NCI-H187 (cell line): ENCODE measurements around the gene ZNF254.
"Not testable (repeated sequence)": the region's sequence is repeated elsewhere in the genome, so short reads cannot be mapped to it uniquely, and the experiment has no call there.

Source experiments
- DNase-seq, 2 experiments: peaks; one replicate each; lab custom pipeline; 2025; lab: John Stamatoyannopoulos, UW

Gene ZNF254

GRCh38 chr19:24072720-24073119 is 14.3 kb upstream of the ZNF254 start:
- no peak for DNase-seq

GRCh38 chr19:24073807-24074206 is 13.2 kb upstream of the ZNF254 start:
- DNase-seq: no peak

GRCh38 chr19:24074720-24075454 is 12.1 kb upstream of the ZNF254 start:
- DNase-seq: no peak

- DNase-seq: not testable (repeated sequence)
These were observed 11.5 kb upstream of the ZNF254 start for GRCh38 chr19:24075530-24075929.

- DNase-seq: no peak
These were observed 8.3 kb upstream of the ZNF254 start for GRCh38 chr19:24078680-24079079.

GRCh38 chr19:24081056-24081455 is 5.9 kb upstream of the ZNF254 start:
- no peak for DNase-seq

- no peak for DNase-seq
These were observed 11.4 kb downstream of the ZNF254 start for GRCh38 chr19:24098359-24098758.

GRCh38 chr19:24099829-24100228 is 12.8 kb downstream of the ZNF254 start:
- no peak for DNase-seq

- DNase-seq: not testable (repeated sequence)
These were observed 13.6 kb downstream of the ZNF254 start for GRCh38 chr19:24100597-24100996.

GRCh38 chr19:24101459-24102115 is 14.6 kb downstream of the ZNF254 start:
- DNase-seq: no peak

GRCh38 chr19:24127601-24128000 is 40.6 kb downstream of the ZNF254 start:
- no peak for DNase-seq

GRCh38 chr19:24140099-24140498 is 53.1 kb downstream of the ZNF254 start:
- no peak for DNase-seq

GRCh38 chr19:24140591-24140990 is 53.6 kb downstream of the ZNF254 start:
- DNase-seq: no peak

GRCh38 chr19:24141612-24142011 is 54.6 kb downstream of the ZNF254 start:
- no peak for DNase-seq

- DNase-seq: no peak
These were observed 55.8 kb downstream of the ZNF254 start for GRCh38 chr19:24142771-24143170.

- DNase-seq: no peak
These were observed 72.7 kb downstream of the ZNF254 start for GRCh38 chr19:24159707-24160106.

GRCh38 chr19:24166055-24166454 is 79.1 kb downstream of the ZNF254 start:
- no peak for DNase-seq

GRCh38 chr19:24173882-24174281 is 86.9 kb downstream of the ZNF254 start:
- DNase-seq: no peak

- no peak for DNase-seq
These were observed 90.7 kb downstream of the ZNF254 start for GRCh38 chr19:24177686-24178085.

GRCh38 chr19:24178207-24178606 is 91.2 kb downstream of the ZNF254 start:
- DNase-seq: no peak
